ENCODE measurements around the gene TTLL1.
"Not testable (repeated sequence)": the region's sequence is repeated elsewhere in the genome, so short reads cannot be mapped to it uniquely, and the experiment has no call there.

TTLL1 gene

DNA sequence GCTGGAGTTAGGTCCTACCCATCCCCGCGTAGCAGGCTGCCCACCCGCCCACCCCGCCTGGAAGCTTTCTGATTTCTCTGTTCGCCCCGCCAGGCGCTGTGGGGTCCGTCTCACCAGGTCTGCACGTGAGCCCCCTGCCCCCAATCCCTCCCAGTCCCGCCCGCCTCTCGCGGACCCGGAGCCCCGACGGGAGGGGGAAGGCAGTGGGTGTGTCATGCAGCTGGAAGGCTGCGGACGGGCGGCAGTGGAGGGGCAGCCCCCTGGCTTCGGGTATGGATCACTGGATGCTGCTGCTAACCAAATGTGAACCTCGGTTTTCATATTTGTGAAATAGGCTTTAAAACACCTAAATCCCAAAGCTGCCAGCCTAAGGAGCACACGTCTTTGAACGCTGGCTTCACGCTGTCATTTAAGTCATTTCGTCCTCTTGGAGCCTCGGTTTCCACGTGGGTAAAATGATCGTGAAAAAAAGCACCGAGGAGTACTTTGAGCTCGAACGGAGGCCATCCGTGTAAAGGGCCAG, 20.8 kb upstream of the TTLL1 start:
- DNase-seq: no peak

DNA sequence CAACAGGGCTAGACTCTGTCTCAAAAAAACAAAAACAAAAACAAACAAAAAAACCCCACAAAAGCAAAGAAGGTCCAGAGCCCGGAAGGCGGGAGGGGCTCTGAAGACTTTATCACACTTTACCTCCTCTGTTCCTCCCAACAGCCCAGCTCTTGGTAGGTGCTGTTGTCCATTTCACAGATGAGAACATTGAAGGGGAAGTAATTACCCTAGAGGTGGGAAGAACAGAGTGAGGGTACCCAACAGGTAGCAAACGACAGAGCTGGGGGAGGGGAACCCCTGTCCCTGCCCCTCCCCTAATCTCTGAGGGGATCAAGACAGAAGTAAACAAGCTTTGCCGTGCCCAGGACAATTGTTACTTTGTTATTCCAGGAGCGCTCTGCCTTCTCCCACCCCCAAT, 20.3 kb upstream of the TTLL1 start:
- no peak for DNase-seq

DNA sequence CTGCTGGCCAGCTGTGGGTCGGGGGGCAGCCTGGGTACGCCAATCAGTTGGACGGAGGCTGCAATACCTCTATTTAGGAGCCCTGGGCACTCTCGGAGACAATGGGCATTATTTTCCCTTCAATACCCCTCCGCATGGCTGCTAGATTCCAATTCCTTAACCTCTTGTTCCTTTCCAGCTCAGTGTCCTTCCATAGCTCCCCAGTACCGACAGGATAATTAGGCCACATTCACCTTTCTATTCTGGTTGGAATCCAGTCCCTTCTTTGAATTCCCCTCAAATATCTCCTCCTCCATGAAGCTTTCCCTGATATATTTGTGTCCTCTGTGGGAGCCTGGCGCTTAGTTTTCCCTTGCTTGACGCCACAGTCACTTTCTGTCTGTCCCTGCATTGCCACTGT, 17.1 kb upstream of the TTLL1 start:
- DNase-seq: no peak

DNA sequence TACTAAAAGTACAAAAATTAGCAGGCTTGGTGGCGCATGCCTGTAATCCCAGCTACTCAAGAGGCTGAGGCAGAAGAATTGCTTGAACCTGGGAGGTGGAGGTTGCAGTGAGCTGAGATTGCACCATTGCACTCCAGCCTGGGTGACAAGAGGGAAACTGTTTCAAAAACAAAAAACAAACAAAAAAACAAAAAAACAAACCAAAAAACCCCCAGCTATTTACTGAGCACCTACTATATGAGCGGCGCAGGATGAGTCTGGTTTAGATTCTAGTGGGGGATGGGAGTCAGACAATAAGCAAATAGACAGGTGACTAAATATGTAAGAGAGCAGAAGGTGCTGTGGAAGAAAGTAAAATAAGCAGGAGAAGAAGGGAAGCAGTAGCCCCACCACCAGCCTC, 15.8 kb upstream of the TTLL1 start:
- DNase-seq: not testable (repeated sequence)

DNA sequence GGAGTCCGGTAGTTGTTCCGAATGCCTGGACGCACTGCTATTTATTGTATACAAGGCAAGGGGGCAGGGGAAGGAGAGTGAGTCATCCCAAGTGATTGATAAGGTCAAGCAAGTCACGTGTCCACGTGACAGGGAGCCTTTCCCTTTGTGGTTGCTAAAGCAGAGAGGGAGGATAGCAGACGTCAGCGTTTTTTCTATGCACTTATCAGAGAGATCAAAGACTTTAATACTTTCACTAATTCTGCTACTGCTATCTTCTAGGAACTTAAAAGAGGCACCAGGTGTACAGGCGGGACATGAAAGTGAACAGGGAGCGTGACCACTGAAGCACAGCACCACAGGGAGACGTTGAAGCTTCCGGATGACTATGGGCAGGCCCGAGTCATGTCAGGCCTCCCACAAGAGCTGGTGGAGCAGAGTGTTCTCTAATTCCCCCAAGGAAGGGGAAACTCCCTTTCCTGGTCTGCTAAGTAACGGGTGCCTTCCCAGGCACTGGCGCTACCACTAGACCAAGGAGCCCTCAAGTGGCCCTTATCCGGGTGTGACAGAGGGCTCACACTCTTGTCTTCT, 14.9 kb upstream of the TTLL1 start:
- DNase-seq: peak; percentile 48

DNA sequence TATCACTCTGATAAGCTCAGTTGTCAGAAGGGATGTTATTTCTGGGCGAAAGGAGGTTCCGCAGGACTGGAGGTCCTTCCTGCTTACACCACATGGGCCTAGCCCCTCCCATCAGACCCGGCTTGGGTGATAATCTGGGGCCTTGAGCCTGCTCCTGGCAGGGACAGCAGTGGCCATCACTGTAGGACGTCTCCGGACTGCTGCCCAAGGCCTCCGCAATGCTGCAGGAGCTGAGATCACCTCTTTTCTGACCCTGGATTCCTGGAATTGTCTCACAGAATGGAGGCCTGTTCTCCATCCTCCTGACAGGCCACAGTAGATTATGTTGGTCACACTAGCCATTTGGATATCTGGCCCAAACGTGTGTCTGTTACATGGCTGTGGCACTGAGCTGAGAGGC, 12.1 kb upstream of the TTLL1 start:
- DNase-seq: no peak

DNA sequence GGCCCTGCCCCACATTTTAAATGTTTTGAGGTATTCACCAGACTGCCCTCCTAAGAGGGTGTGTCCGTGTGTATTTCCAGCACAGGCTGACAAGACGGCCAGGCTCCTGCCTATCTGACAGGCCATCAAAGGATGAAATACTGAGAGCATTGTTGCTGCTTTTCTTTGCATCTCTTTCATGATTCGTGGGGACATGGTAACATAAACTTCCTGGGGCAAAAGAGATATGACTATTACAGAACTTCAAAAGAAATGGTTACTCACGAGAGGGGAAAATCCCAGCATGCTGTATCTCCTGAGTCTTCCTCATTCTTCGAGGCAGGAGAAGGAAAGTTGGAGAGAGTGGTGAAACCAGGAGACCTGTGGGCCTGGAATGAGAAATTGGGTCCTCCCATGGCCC, 11.0 kb upstream of the TTLL1 start:
- DNase-seq: no peak

DNA sequence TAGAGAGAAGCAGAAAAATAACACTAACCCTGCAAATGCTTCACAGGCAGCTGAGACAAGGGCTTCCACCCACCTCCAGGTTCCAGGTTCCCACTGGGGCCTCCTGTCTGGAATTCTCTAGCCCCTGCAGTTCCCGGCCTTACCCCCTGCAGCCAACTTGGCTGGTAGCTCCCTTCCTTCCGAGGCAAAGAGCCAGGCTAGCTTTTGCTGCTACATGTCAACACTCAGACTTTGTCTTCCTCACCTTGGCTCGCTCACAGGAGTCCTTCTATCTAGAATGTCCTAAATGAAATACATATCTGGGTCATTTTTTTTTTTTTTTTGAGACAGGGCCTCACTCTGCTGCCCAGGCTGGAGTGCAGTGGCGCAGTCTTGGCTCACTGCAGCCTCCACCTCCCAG, 9.9 kb upstream of the TTLL1 start:
- no peak for DNase-seq

DNA sequence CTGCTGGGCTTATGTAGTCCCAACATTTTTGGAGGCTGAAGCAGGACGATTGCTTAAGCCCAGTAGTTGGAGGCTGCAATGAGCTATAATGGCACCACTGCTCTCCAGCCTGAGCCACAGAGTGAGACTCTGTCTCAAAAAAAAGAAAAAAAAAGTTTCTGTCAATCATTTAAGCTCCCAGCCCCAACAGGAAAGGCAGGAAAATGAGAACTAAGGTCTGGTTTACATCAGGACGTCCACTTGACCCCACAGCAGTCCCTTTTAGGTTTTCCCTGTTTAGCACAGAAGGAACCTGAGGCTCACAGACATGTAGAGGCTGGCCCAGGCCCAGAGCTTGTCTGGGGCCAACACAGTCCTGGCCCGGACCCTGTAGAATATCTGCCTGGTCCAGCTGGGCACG, 9.2 kb upstream of the TTLL1 start:
- DNase-seq: no peak

DNA sequence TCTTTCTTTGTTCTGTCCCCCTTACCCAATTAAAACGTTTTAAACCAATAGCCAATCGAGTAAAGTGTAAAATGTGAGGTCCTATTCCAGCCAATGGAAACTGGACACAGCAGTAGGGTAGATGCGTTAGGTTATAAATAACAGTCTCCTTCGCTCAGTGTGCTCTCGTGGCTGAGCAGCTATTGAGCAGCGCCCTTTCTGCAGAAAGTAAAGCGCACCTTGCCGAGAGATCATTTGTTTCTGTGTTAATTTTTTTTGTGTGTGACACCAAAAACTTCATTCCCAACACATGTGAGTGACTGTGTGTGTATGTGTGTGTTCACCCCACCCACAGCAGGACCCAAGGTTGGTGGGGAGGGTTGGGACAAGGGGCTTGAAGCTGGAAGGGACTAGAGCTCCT, 7.2 kb upstream of the TTLL1 start:
- no peak for DNase-seq

DNA sequence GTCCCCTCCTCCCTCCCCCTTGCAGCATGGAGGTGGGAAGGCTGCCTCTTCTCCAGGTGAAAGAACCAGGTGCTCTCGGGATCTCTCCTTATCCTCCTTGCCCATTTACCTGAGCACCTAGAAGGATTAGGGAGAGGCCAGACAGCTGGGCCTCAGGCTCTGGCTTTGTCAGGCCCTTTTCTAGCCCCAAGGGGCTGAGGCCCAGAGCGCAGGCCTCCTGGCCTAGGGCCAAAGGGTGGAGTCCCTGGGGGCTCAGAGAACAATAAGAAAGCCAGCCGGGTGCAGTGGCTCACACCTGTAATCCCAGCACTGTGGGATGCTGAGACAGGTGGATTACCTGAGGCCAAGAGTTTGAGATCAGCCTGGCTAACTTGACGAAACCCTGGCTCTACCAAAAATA, 5.4 kb upstream of the TTLL1 start:
- DNase-seq: no peak

DNA sequence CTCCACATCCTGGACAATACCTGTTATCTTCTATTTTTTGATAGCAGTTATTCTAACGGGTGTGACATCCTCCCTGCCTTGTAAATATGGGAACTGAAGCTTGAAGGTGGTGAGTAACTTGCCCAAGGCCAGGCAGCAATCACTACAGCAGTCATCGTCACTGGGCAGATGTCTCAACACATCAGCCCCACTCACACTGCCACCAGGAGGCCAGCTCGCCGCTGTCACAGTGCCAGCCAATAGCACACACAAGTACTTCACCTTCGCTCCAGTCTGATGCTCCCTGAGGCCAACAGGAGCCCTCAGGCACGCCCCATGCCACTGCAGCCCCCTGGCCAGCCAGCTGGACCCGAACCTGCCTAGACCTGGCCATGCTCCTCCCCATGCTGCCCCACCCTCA, 4.9 kb upstream of the TTLL1 start:
- peak; percentile 58 for DNase-seq

DNA sequence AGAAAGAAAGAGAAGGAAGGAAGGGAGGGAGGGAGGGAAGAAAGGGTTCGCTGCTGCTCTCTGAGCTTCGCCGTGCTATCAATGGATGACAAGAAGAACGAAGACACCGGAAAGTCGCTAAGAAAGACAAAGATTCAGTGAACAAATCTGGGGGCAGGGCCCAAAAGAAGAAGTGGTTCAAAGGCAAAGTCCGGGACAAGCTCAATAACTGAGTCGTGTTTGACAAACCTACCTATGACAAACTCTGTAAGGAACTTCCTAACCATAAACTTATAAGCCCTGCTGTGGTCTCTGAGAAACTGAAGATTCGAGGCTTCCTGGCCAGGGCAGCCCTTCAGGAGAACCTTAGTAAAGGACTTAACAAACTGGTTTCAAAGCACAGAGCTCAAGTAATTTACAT, 2.9 kb upstream of the TTLL1 start:
- no peak for DNase-seq

DNA sequence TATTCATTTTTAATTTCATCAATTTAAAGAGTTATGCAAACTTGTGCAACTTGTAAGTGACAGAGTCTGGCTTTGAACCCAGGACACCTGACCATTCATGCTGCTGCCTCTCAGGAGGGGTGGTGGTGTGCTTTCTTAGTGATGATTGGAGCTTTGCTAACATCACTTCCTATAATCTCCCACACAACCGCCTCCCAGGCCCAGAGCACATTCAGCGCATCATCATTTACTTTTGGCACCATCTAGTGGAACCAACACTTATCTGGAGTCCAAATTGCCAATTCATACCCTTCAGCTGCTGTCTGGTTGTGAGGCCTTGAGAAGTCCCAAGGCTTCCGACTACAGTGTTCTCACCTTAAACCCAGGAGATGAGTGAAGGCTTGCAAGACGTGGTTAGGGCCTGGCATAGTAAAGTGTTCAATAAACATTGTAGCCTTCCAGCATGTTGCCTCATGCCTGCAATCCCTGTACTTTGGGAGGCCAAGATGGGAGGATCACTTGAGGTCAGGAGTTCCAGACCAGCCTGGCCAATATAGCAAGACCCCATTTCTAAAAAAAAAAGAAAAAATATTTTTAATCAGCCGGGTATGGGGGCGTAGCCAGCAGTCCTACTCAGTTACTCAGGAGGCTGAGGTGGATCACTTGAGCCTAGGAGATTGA, 1.1 kb upstream of the TTLL1 start:
- peak; percentile 53 for DNase-seq

DNA sequence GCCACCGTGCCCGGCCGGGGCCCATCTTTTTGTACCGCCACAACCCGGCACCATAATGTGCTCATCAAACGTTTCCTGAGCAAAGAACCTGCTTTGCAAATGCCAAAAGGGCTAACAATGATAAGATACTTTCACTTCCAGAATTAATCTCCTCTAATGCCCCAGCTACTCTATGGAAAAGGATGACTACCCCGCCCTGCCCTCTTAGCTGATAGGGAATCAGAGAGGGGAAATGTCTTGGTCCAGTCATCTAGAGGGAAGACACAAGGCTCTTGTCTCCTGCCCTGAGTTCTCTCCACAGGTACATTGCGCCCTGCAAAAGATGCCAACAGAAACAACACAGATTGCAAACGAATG, 586 bp downstream of the TTLL1 start:
- DNase-seq: no peak

DNA sequence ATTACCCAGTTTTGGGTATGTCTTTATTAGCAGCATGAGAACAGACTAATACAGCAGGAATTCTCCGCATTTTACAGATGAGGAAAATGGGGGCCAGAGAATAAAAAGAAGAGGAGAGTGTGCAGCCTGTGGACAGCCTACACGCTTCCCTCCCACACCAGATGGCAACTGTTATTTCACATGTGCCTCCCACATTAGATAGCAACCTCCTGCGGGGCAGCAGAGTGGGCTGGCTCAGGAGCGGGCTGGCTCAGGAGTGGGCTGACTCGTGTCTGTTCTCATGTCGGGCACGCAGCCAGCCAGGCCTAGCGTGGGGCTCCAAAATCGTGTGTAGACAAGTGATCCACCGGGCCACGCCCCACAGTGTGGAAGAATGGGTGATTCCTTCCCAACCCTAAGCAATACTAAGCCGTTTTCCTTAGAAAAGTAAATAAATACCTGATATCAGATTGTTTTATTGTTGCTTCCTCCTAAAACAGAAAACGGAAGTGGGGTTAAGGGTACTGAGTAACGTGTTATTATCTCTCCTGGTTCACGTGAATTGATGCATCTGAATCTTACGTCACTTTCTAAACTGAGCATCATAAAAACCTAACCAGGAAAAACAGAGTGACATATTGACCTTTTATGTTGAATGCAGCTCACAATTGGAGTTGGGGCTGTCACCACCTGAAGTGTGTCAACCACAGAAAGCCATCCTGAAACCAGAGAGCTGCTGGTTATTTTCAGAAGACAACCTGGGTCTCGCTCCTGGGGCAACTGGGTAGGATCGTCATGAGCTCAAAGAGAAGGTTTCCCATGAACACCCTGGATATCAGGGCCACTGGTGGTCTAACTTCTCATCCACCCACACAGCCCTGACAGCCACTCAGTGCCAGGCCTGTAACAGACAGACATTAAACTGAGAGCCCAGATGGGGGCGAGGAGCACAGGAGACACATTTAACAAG, 3.3 kb downstream of the TTLL1 start:
- no peak for DNase-seq

DNA sequence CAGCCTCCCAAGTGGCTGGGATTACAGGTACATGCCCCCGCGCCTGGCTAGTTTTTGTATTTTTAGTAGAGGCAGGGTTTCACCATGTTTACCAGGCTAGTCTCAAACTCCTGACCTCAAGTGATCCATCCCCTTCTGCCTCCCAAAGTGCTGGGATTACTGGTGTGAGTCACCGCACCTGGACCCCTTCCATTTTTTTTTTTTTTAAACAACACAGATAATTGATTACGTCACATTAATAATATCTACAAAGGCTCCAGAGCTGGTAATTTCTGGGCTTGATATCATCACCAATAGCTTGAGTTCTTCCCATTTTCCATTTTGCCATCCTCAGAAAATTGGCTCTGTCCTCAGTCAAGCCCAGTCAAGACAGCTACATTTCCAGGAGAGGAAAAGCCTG, 7.2 kb downstream of the TTLL1 start:
- no peak for DNase-seq

DNA sequence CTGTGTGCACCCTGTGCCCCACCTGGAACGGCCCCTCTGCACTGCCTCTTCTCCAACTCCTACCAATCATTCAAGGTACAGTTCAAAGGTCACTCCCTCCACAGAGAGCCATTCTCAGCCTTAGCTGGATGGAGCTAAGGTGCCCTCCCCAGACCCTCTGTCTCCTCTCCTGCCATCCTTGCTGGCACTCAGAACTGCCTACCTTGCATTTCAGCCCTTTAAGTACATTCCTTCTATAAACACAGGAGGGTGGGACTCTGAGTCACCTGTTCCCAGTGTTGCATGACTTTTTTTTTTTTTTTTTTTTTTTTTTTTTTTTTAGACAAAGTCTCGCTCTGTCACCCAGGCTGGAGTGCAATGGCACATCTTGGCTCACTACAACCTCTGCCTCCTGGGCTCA, 8.6 kb downstream of the TTLL1 start:
- no peak for DNase-seq

DNA sequence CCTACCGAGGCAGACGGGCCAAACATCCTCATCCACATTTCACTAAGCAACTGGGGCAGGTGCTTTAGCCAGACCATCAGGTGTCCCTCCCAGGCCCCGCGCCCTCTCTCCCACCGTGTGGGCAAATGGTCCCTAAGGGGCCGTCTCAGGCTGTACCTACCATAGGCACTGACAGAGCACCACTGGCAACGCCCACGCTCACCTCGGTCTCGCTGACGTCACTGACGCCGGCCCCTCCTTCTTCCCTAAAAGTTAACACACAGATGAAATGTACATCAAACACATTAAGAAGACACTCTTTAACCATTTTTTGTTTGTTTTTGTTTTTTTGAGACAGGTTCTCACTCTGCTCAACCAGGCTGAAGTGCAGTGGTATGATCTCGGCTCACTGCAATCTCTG, 9.4 kb downstream of the TTLL1 start:
- DNase-seq: no peak

DNA sequence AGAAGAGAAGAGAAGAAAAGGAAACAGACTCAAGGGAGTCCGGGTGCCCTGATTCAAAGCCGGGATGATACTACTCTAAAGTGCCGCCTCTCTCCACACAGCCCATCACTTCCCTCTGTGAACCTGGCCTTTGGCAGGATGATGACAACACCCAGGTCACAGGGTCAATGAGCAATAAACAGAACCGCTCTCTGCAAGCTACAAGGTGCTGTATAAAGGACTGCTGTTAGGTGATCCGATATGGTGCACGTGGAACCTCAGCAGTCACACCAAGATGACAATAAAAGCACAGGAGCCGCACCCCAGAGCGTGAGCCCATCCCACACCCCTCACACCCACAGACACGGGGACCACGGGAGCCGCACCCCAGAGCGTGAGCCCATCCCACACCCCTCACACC, 10.7 kb downstream of the TTLL1 start:
- DNase-seq: no peak

DNA sequence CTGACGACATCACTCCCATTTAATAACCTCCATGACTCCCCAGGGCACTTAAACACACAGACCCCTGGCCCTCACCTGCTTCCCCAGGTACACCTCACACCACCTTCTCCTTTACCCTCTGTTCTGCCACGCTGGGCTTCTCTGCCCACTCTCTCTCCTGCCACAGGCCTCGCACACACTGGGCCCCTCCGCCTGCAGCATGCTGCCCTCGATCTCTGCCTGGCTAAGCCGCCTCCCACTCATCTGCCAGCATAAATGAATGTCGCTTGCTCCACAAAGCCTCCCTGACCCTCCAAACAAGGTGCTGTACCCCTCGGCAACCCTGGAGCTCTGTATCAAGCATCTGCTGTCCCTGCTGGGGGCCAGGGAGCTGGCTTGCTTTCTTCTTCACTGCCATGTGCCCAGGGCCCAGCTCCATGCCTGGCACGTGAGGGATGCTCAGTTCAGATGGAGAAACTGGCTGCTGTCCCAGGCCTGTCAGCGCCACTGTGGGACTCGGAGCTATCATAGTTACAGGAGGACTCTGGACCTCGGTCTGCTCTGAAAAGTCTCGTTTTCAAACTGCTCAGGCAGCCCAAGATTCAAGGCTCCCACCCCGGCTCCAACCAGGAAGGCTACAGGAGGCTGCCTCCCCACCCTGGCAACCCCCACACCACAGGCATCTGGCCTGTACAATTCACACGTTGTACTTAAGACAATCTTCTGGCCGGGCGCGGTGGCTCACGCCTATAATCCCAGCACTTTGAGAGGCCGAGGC, 11.9 kb downstream of the TTLL1 start:
- DNase-seq: no peak

DNA sequence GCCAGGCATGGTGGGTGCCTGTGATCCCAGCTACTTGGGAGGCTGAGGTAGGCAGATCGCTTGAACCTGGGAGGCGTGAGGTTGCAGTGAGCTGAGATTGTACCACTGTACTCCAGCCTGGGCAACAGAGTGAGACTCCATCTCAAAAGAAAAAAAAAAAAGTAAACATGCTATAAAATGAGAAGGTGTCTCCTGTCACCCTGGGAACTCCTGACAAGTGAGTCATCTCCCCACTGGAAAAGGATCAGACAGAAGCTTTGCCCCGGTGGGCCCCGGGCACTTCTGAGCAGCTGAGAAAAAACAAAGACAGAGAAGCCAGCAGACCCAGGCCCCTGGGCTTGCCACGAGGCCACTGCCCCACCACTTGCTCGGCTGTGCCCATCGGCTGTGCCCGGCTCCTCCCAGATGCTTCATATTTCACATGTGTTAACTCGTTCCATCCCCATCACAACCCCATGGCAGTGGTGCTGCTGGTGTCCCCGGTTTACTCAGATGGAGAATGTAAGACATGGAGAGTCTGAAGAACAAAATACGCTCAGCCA, 22.3 kb downstream of the TTLL1 start:
- no peak for DNase-seq

DNA sequence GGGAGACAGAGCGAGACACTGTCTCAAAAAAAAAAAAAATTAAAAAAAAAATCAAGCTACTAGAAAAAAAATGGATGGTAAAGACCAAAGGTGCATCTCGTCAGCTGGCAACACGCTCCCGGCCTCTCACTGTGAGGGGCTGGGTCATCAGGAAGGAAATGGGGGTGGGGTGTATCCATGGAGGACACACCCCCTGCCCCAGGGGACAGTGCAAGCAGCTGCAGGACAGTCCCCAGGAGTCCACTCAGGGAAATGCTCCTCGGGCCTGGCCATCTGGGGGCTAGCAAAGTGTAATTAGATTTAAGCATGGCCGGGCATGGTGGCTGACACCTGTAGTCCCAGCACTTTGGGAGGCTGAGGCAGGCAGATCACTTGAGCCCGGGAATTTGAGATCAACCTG, 23.1 kb downstream of the TTLL1 start:
- DNase-seq: no peak
